Pons (tissue), 1 donor: ENCODE results near the gene RUNDC3A.

Experiments
- DNase-seq: peaks from one replicate; pipeline ENCODE4 v3.0.0-alpha.2; 2016; ENCODE audit warnings: low spot score

The RUNDC3A gene

GRCh38 chr17:44283344-44284023 lies 24.9 kb upstream of the RUNDC3A start:
- DNase-seq = no peak

GRCh38 chr17:44284024-44284400 lies 24.4 kb upstream of the RUNDC3A start:
- DNase-seq = no peak

GRCh38 chr17:44287651-44288050 lies 20.8 kb upstream of the RUNDC3A start:
- DNase-seq = no peak

- DNase-seq = no peak
Measured at GRCh38 chr17:44293509-44294226, 14.7 kb upstream of the RUNDC3A start.

- DNase-seq = no peak
Measured at GRCh38 chr17:44297975-44298374, 10.4 kb upstream of the RUNDC3A start.

GRCh38 chr17:44304651-44305050 lies 3.8 kb upstream of the RUNDC3A start:
- no peak for DNase-seq

GRCh38 chr17:44307387-44308186 lies 814 bp upstream of the RUNDC3A start:
- DNase-seq = peak; percentile 88

GRCh38 chr17:44308865-44309264 lies 464 bp downstream of the RUNDC3A start:
- DNase-seq = peak; percentile 46

GRCh38 chr17:44309472-44309871 lies 1.1 kb downstream of the RUNDC3A start:
- no peak for DNase-seq

GRCh38 chr17:44310188-44310587 lies 1.8 kb downstream of the RUNDC3A start:
- no peak for DNase-seq

GRCh38 chr17:44310609-44311376 lies 2.4 kb downstream of the RUNDC3A start:
- no peak for DNase-seq

GRCh38 chr17:44311562-44312181 lies 3.3 kb downstream of the RUNDC3A start:
- no peak for DNase-seq

GRCh38 chr17:44312396-44313104 lies 4.1 kb downstream of the RUNDC3A start:
- no peak for DNase-seq

GRCh38 chr17:44314031-44314430 lies 5.6 kb downstream of the RUNDC3A start:
- no peak for DNase-seq

GRCh38 chr17:44314524-44314868 lies 6.1 kb downstream of the RUNDC3A start:
- no peak for DNase-seq

- no peak for DNase-seq
Measured at GRCh38 chr17:44314869-44315661, 6.7 kb downstream of the RUNDC3A start.

- no peak for DNase-seq
Measured at GRCh38 chr17:44315760-44316731, 7.6 kb downstream of the RUNDC3A start.

- DNase-seq = no peak
Measured at GRCh38 chr17:44317545-44317944, 9.1 kb downstream of the RUNDC3A start.
